Measurements from ENCODE around the gene WDSUB1.

The WDSUB1 gene

GRCh38 chr2:159270744-159271379, 15.6 kb downstream of the WDSUB1 start:
- FAIRE-seq (no peak), DNase-seq (ENCODE audit: insufficient read length, low spot score) (no peak)
- TF ChIP-seq PAX5 (IDR thresholded peaks at IDR 0.05; ENCODE audit: insufficient read depth, low read length, severe bottlenecking) (no peak), POU2F2 (IDR thresholded peaks at IDR 0.05; ENCODE audit: low read depth, low read length) (no peak), SPI1 (IDR thresholded peaks at IDR 0.05; ENCODE audit: low read depth, low read length) (no peak), POLR2A (IDR thresholded peaks at IDR 0.05; ENCODE audit: low read depth, low read length) (no peak), POLR2AphosphoS5 (IDR thresholded peaks at IDR 0.05; ENCODE audit: low read depth, low read length) (no peak), TAF1 (IDR thresholded peaks at IDR 0.05; ENCODE audit: low read depth, low read length) (no peak)

GRCh38 chr2:159267921-159268320, 18.6 kb downstream of the WDSUB1 start:
- no peak for DNase-seq (ENCODE audit: insufficient read length, low spot score)
- TF ChIP-seq POU2F2 (IDR thresholded peaks at IDR 0.05; ENCODE audit: low read depth, low read length) (no peak), TAF1 (IDR thresholded peaks at IDR 0.05; ENCODE audit: low read depth, low read length) (no peak), SPI1 (IDR thresholded peaks at IDR 0.05; ENCODE audit: low read depth, low read length) (no peak), POLR2A (IDR thresholded peaks at IDR 0.05; ENCODE audit: low read depth, low read length) (no peak), PAX5 (IDR thresholded peaks at IDR 0.05; ENCODE audit: insufficient read depth, low read length, severe bottlenecking) (no peak), POLR2AphosphoS5 (IDR thresholded peaks at IDR 0.05; ENCODE audit: low read depth, low read length) (no peak)
- FAIRE-seq, result no peak

- TF ChIP-seq POLR2AphosphoS5 (IDR thresholded peaks at IDR 0.05; ENCODE audit: low read depth, low read length) (no peak), POU2F2 (IDR thresholded peaks at IDR 0.05; ENCODE audit: low read depth, low read length) (no peak), POLR2A (IDR thresholded peaks at IDR 0.05; ENCODE audit: low read depth, low read length) (no peak), TAF1 (IDR thresholded peaks at IDR 0.05; ENCODE audit: low read depth, low read length) (no peak), SPI1 (IDR thresholded peaks at IDR 0.05; ENCODE audit: low read depth, low read length) (no peak)
- DNase-seq (ENCODE audit: insufficient read length, low spot score) (no peak), FAIRE-seq (no peak)
These were observed 19.9 kb downstream of the WDSUB1 start for GRCh38 chr2:159266554-159266953.

- no peak for TF ChIP-seq TAF1 (IDR thresholded peaks at IDR 0.05; ENCODE audit: low read depth, low read length)
- no peak for TF ChIP-seq PAX5 (IDR thresholded peaks at IDR 0.05; ENCODE audit: insufficient read depth, low read length, severe bottlenecking)
- no peak for TF ChIP-seq POLR2AphosphoS5 (IDR thresholded peaks at IDR 0.05; ENCODE audit: low read depth, low read length)
- no peak for TF ChIP-seq SPI1 (IDR thresholded peaks at IDR 0.05; ENCODE audit: low read depth, low read length)
- TF ChIP-seq POLR2A (IDR thresholded peaks at IDR 0.05; ENCODE audit: low read depth, low read length), result no peak
- no peak for TF ChIP-seq POU2F2 (IDR thresholded peaks at IDR 0.05; ENCODE audit: low read depth, low read length)
- DNase-seq (ENCODE audit: insufficient read length, low spot score) (no peak), FAIRE-seq (no peak)
These were observed 21.3 kb downstream of the WDSUB1 start for GRCh38 chr2:159265171-159265576.

- FAIRE-seq (no peak), DNase-seq (ENCODE audit: insufficient read length, low spot score) (no peak)
- TF ChIP-seq TAF1 (IDR thresholded peaks at IDR 0.05; ENCODE audit: low read depth, low read length) (no peak), SPI1 (IDR thresholded peaks at IDR 0.05; ENCODE audit: low read depth, low read length) (no peak), POLR2A (IDR thresholded peaks at IDR 0.05; ENCODE audit: low read depth, low read length) (no peak), POLR2AphosphoS5 (IDR thresholded peaks at IDR 0.05; ENCODE audit: low read depth, low read length) (no peak), PAX5 (IDR thresholded peaks at IDR 0.05; ENCODE audit: insufficient read depth, low read length, severe bottlenecking) (no peak)
These were observed 23.6 kb downstream of the WDSUB1 start for GRCh38 chr2:159262904-159263303.

GRCh38 chr2:159262226-159262625, 24.3 kb downstream of the WDSUB1 start:
- DNase-seq (ENCODE audit: insufficient read length, low spot score) (no peak), FAIRE-seq (no peak)
- no peak for TF ChIP-seq SPI1 (IDR thresholded peaks at IDR 0.05; ENCODE audit: low read depth, low read length)
- TF ChIP-seq PAX5 (IDR thresholded peaks at IDR 0.05; ENCODE audit: insufficient read depth, low read length, severe bottlenecking), result no peak
- TF ChIP-seq POLR2AphosphoS5 (IDR thresholded peaks at IDR 0.05; ENCODE audit: low read depth, low read length), result no peak
- TF ChIP-seq POLR2A (IDR thresholded peaks at IDR 0.05; ENCODE audit: low read depth, low read length), result no peak
- TF ChIP-seq TAF1 (IDR thresholded peaks at IDR 0.05; ENCODE audit: low read depth, low read length), result no peak
- no peak for TF ChIP-seq POU2F2 (IDR thresholded peaks at IDR 0.05; ENCODE audit: low read depth, low read length)

- TF ChIP-seq SPI1 (IDR thresholded peaks at IDR 0.05; ENCODE audit: low read depth, low read length) (no peak), POU2F2 (IDR thresholded peaks at IDR 0.05; ENCODE audit: low read depth, low read length) (no peak)
- no peak for FAIRE-seq
- no peak for DNase-seq (ENCODE audit: insufficient read length, low spot score)
These were observed 30.3 kb downstream of the WDSUB1 start for GRCh38 chr2:159256159-159256558.

GRCh38 chr2:159252905-159253304, 33.6 kb downstream of the WDSUB1 start:
- TF ChIP-seq POLR2AphosphoS5 (IDR thresholded peaks at IDR 0.05; ENCODE audit: low read depth, low read length) (no peak), POLR2A (IDR thresholded peaks at IDR 0.05; ENCODE audit: low read depth, low read length) (no peak), TAF1 (IDR thresholded peaks at IDR 0.05; ENCODE audit: low read depth, low read length) (no peak), POU2F2 (IDR thresholded peaks at IDR 0.05; ENCODE audit: low read depth, low read length) (no peak), SPI1 (IDR thresholded peaks at IDR 0.05; ENCODE audit: low read depth, low read length) (no peak)
- FAIRE-seq, result no peak
- no peak for DNase-seq (ENCODE audit: insufficient read length, low spot score)

- FAIRE-seq (no peak), DNase-seq (ENCODE audit: insufficient read length, low spot score) (no peak)
- TF ChIP-seq SPI1 (IDR thresholded peaks at IDR 0.05; ENCODE audit: low read depth, low read length), result no peak
- no peak for TF ChIP-seq TAF1 (IDR thresholded peaks at IDR 0.05; ENCODE audit: low read depth, low read length)
- TF ChIP-seq POLR2A (IDR thresholded peaks at IDR 0.05; ENCODE audit: low read depth, low read length), result no peak
- TF ChIP-seq POU2F2 (IDR thresholded peaks at IDR 0.05; ENCODE audit: low read depth, low read length), result no peak
- TF ChIP-seq POLR2AphosphoS5 (IDR thresholded peaks at IDR 0.05; ENCODE audit: low read depth, low read length), result no peak
- TF ChIP-seq PAX5 (IDR thresholded peaks at IDR 0.05; ENCODE audit: insufficient read depth, low read length, severe bottlenecking), result no peak
These were observed 35.0 kb downstream of the WDSUB1 start for GRCh38 chr2:159251296-159252173.
